Naive thymus-derived CD4-positive, alpha-beta T cell (primary cell): ENCODE data around the gene NLRP3. TPM values are rescaled to one million over a fixed set of nuclear protein-coding genes. Genes with fewer than 3 reads are reported as not detected.
"Not testable (repeated sequence)": the region's sequence is repeated elsewhere in the genome, so short reads cannot be mapped to it uniquely, and the experiment has no call there.

Experiments
- ATAC-seq: fragments of 150-1000 bp; cut with Tn5 transposase; 2 replicates; pipeline ENCODE4 v1.10.0; 2021; ENCODE audit warnings: mild to moderate bottlenecking, moderate library complexity
- CTCF ChIA-PET: fragments of 350-600 bp; sonication (Branson Sonifier 250); formaldehyde crosslinking; loops from one replicate; lab custom pipeline; 2021; ENCODE audit warnings: antibody characterized with exemption; lab: Charles Lee
- POLR2A ChIA-PET: fragments of 350-600 bp; sonication (Branson Sonifier 250); formaldehyde crosslinking; loops from one replicate; lab custom pipeline; 2021; ENCODE audit warnings: antibody characterized with exemption, inconsistent platforms; lab: Charles Lee
- DNase-seq, 9 donors: peaks; one replicate each; pipeline versions ENCODE4 v3.0.0 to v3.0.0-alpha.2; 2020 to 2022; ENCODE audit warnings: mixed read lengths in 1 of 9
- H3K27ac ChIP-seq: one replicate; pipeline ENCODE4 v1.7.0; 2013; ENCODE audit warnings: mild to moderate bottlenecking, low read depth, low read length, moderate library complexity
- H3K27me3 ChIP-seq, 2 donors: one replicate each; pipeline ENCODE4 v1.7.0; 2013; ENCODE audit warnings: low read length in 2 of 2, mild to moderate bottlenecking in 2 of 2, moderate library complexity in 2 of 2; ENCODE audit not compliant: control insufficient read depth in 2 of 2, insufficient read depth in 2 of 2
- H3K36me3 ChIP-seq, 3 experiments: 1 replicate in 2 of 3; 2 replicates in 1 of 3; pipeline ENCODE4 v1.7.0; 2013; ENCODE audit warnings: low read length in 3 of 3, mild to moderate bottlenecking in 3 of 3, moderate library complexity in 1 of 3; ENCODE audit not compliant: insufficient read depth in 3 of 3, control insufficient read depth in 2 of 3
- H3K4me1 ChIP-seq, 2 donors: one replicate each; pipeline ENCODE4 v1.7.0; 2013; ENCODE audit warnings: low read length in 2 of 2, mild to moderate bottlenecking in 2 of 2, moderate library complexity in 1 of 2; ENCODE audit not compliant: control insufficient read depth in 2 of 2, insufficient read depth in 2 of 2
- H3K4me3 ChIP-seq: 2 replicates; pipeline ENCODE4 v1.7.0; 2013; ENCODE audit warnings: mild to moderate bottlenecking, low read length
- H3K9me3 ChIP-seq, 3 experiments: 1 replicate in 2 of 3; 2 replicates in 1 of 3; pipeline ENCODE4 v1.7.0; 2013; ENCODE audit warnings: low read length in 3 of 3; ENCODE audit not compliant: control insufficient read depth in 2 of 3
- H3K27ac Mint-ChIP-seq, 9 donors: one replicate each; pipeline ENCODE4 v1.8.0; 2020 to 2022; ENCODE audit warnings: mixed read lengths in 9 of 9, mild to moderate bottlenecking in 8 of 9, moderate library complexity in 5 of 9, inconsistent platforms in 2 of 9
- H3K27me3 Mint-ChIP-seq, 5 donors: one replicate each; pipeline ENCODE4 v1.8.0; 2021 to 2022; ENCODE audit warnings: mixed read lengths in 5 of 5, mild to moderate bottlenecking in 1 of 5
- H3K36me3 Mint-ChIP-seq, 5 donors: one replicate each; pipeline ENCODE4 v1.8.0; 2020 to 2022; ENCODE audit warnings: mixed read lengths in 5 of 5, mild to moderate bottlenecking in 3 of 5, inconsistent platforms in 1 of 5
- H3K4me1 Mint-ChIP-seq, 7 donors: one replicate each; pipeline ENCODE4 v1.8.0; 2020 to 2022; ENCODE audit warnings: mixed read lengths in 7 of 7, mild to moderate bottlenecking in 3 of 7, inconsistent platforms in 1 of 7
- H3K4me3 Mint-ChIP-seq, 10 donors: one replicate each; pipeline ENCODE4 v1.8.0; 2020 to 2022; ENCODE audit warnings: mild to moderate bottlenecking in 10 of 10, mixed read lengths in 10 of 10, moderate library complexity in 6 of 10, inconsistent platforms in 2 of 10
- H3K9me3 Mint-ChIP-seq, 11 donors: one replicate each; pipeline ENCODE4 v1.8.0; 2020 to 2022; ENCODE audit warnings: mixed read lengths in 11 of 11, mild to moderate bottlenecking in 4 of 11, inconsistent platforms in 1 of 11, moderate library complexity in 1 of 11
- intact Hi-C, 2 donors: fragments of 100-400 bp; cut with micrococcal nuclease; formaldehyde crosslinking; loops; one replicate each; pipeline ENCODE4 v1.15.1; 2023
- polyA plus RNA-seq, 2 donors: library from polyadenylated mRNA; unstranded; fragments of 300-500 nt; fragmentation: Illumina TruSeq; gene quantifications; one replicate each; pipeline ENCODE4 v1.2.3, GENCODE V29; 2021
- total RNA-seq, 6 experiments: library from RNA in 5 of 6; stranded (reverse) in 5 of 6; gene quantifications; 1 replicate in 5 of 6; 2 replicates in 1 of 6; pipeline ENCODE4 v1.2.3 and lab custom pipeline; 2021 to 2026

Gene NLRP3
- total and polyA plus RNA-seq, 7 experiments from 2014 or later = 0.70 to 90.6 (median 4.6) TPM

GRCh38 chr1:247370786-247371732 lies 44.9 kb upstream of the NLRP3 start:
- Histone ChIP-seq H3K27ac (no peak overlapping the region), H3K9me3 (no peaks in the 10 kb centered on the region), H3K4me3 (no peak overlapping the region), H3K4me1 (no peaks in the 10 kb centered on the region), H3K36me3 (no peaks in the 10 kb centered on the region), H3K27me3 (peaks cover 0 to 5% of the 10 kb centered on the region in 2 donors)
- Mint-ChIP-seq H3K9me3 (peaks cover 0 to 5% (median 0%) of the 10 kb centered on the region in 11 donors), H3K4me1 (peaks cover 0 to 10% (median 7%) of the 10 kb centered on the region in 7 donors), H3K4me3 (no peak overlapping the region), H3K36me3 (no peaks in the 10 kb centered on the region), H3K27me3 (peaks cover 12 to 23% (median 19%) of the 10 kb centered on the region in 5 donors), H3K27ac (no peak overlapping the region)
- CTCF ChIA-PET = interaction anchor here (0.6 to 1.3 kb wide), 3 partner anchors 116 to 543 kb away, joined by 3 to 6 read pairs (median 3); no protein-coding TSS in a partner anchor
- intact Hi-C loops = loop anchor here in 1 of 2 donors (5.0 to 10.0 kb wide), 2 partner anchors 294 to 436 kb away; partner anchors contain the start of genes AHCTF1 and ZNF670
- DNase-seq (no peak), ATAC-seq (no peak)
- POLR2A ChIA-PET = no interaction called here

- H3K27ac Mint-ChIP-seq = no peak overlapping the region
- no peaks in the 10 kb centered on the region for H3K36me3 Mint-ChIP-seq
- Histone ChIP-seq H3K27me3 (peaks cover 0 to 5% of the 10 kb centered on the region in 2 donors), H3K4me3 (no peak overlapping the region), H3K9me3 (no peaks in the 10 kb centered on the region), H3K27ac (no peak overlapping the region), H3K4me1 (no peaks in the 10 kb centered on the region), H3K36me3 (no peaks in the 10 kb centered on the region)
- H3K9me3 Mint-ChIP-seq = peaks cover 0 to 5% (median 0%) of the 10 kb centered on the region in 11 donors
- ATAC-seq (no peak), DNase-seq (no peak)
- H3K27me3 Mint-ChIP-seq = peaks cover 11 to 19% (median 16%) of the 10 kb centered on the region in 5 donors
- ChIA-PET CTCF (interaction anchor here (1.3 to 3.8 kb wide), 4 partner anchors 10 to 115 kb away, joined by 6 to 97 read pairs (median 16); no protein-coding TSS in a partner anchor), POLR2A (no interaction called here)
- peaks cover 0 to 10% (median 7%) of the 10 kb centered on the region in 7 donors for H3K4me1 Mint-ChIP-seq
- peak overlapping the region in 1 of 10 donors; percentile 23 for H3K4me3 Mint-ChIP-seq
- intact Hi-C loops = loop anchor here (1.0 to 10.0 kb wide), 8 partner anchors 18 to 437 kb away; partner anchors contain the start of genes AHCTF1 (in 1 of the 2), ZNF496 (in 1 of the 2) and ZNF670 (in 1 of the 2)
Measured at GRCh38 chr1:247371801-247372259, 44.1 kb upstream of the NLRP3 start.

GRCh38 chr1:247373721-247374141 lies 42.2 kb upstream of the NLRP3 start:
- peaks cover 0 to 10% (median 7%) of the 10 kb centered on the region in 7 donors for H3K4me1 Mint-ChIP-seq
- H3K36me3 Mint-ChIP-seq = no peaks in the 10 kb centered on the region
- H3K27ac Mint-ChIP-seq = no peak overlapping the region
- Histone ChIP-seq H3K36me3 (no peaks in the 10 kb centered on the region), H3K4me1 (no peaks in the 10 kb centered on the region), H3K27ac (no peak overlapping the region), H3K4me3 (peak overlapping the region; percentile 46), H3K27me3 (no peaks in the 10 kb centered on the region), H3K9me3 (no peaks in the 10 kb centered on the region)
- ChIA-PET CTCF (interaction anchor here (0.7 to 3.8 kb wide), 3 partner anchors 16 to 113 kb away, joined by 3 to 97 read pairs (median 25); no protein-coding TSS in a partner anchor), POLR2A (no interaction called here)
- peak overlapping the region in 9 of 10 donors; percentile 14 to 70 (median 58) for H3K4me3 Mint-ChIP-seq
- peaks cover 4 to 19% (median 6%) of the 10 kb centered on the region in 5 donors for H3K27me3 Mint-ChIP-seq
- DNase-seq = peak; percentile 37 to 64 (median 48)
- intact Hi-C loops = loop anchor here (2.0 to 10.0 kb wide), 4 partner anchors 163 to 439 kb away; partner anchors contain the start of genes AHCTF1 (in 1 of the 2) and ZNF670 (in 1 of the 2)
- no peaks in the 10 kb centered on the region for H3K9me3 Mint-ChIP-seq
- peak; percentile 84 for ATAC-seq

GRCh38 chr1:247374651-247375334 lies 41.2 kb upstream of the NLRP3 start:
- POLR2A ChIA-PET = interaction anchor here (0.6 kb wide), 1 partner anchor 8 kb away, joined by 4 read pairs; no protein-coding TSS in a partner anchor
- H3K36me3 Mint-ChIP-seq, H3K27me3 ChIP-seq, H3K9me3 ChIP-seq, H3K4me3 Mint-ChIP-seq, H3K27ac ChIP-seq, H3K4me1 Mint-ChIP-seq, H3K4me1 ChIP-seq, H3K9me3 Mint-ChIP-seq, H3K36me3 ChIP-seq, H3K4me3 ChIP-seq, ATAC-seq, DNase-seq: not testable (repeated sequence)
- H3K27ac Mint-ChIP-seq = peak overlapping the region in 1 of 9 donors; percentile 21
- intact Hi-C loops = loop anchor here in 1 of 2 donors (5.0 to 10.0 kb wide), 2 partner anchors 297 to 440 kb away; partner anchors contain the start of genes AHCTF1 and ZNF670
- H3K27me3 Mint-ChIP-seq = peaks cover 0 to 15% (median 5%) of the 10 kb centered on the region in 5 donors
- CTCF ChIA-PET = interaction anchor here (3.2 to 3.8 kb wide), 2 partner anchors 15 to 112 kb away, joined by 25 to 97 read pairs; no protein-coding TSS in a partner anchor

DNA sequence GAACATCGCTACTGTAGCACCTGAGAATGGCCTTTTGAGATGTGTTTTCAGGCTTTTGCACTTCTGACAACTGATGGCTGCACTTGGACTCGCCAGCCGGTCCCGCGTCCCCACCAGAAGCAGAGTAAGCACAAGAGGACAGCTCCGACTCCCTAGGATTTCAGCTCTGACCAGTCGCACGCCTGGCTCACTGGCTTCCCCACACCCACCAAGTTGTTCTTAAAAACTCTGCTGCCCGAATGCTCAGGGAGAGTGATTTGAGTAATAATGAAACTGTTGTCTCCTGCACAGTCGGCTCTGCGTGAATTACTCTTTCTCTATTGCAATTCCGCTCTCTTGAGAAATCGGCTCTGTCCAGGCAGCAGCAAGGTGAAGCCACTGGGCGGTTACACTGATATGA lies 40.2 kb upstream of the NLRP3 start:
- Histone ChIP-seq H3K9me3 (no peaks in the 10 kb centered on the region), H3K4me3 (no peak overlapping the region), H3K4me1 (no peaks in the 10 kb centered on the region), H3K36me3 (no peaks in the 10 kb centered on the region), H3K27me3 (no peaks in the 10 kb centered on the region), H3K27ac (no peak overlapping the region)
- Mint-ChIP-seq H3K9me3 (peaks cover 0 to 5% (median 0%) of the 10 kb centered on the region in 11 donors), H3K27ac (no peak overlapping the region), H3K27me3 (peaks cover 0 to 15% (median 5%) of the 10 kb centered on the region in 5 donors), H3K4me1 (peaks cover 0 to 10% (median 7%) of the 10 kb centered on the region in 7 donors), H3K36me3 (no peaks in the 10 kb centered on the region), H3K4me3 (no peak overlapping the region)
- ATAC-seq (no peak), DNase-seq (no peak)
- ChIA-PET POLR2A (no interaction called here), CTCF (interaction anchor here (3.8 kb wide), 1 partner anchor 111 kb away, joined by 97 read pairs; no protein-coding TSS in a partner anchor)
- intact Hi-C loops = loop anchor here in 1 of 2 donors (10.0 kb wide), 1 partner anchor 441 kb away; the partner anchor contains the start of gene AHCTF1
